Measurements from ENCODE around the gene CDH8.

DNA sequence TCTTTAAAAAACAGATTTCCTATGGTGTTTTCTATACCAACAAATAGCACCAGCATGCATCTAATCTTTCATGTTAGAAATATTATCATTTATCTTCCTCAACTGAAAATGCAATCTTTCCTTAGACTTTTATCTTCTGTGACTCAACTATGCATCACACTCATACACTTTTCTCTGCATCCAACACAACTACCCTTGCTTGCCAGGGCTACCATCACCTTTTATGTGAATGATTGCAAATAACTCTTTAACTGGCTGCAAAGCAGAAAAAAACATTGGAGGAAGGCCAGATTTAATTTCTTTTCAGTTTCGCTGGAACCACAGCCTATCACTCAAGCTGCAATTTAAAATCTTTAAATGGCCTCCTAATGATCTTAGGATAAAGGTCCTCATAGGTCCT is 212.9 kb downstream of the CDH8 start:
- no peak for TF ChIP-seq EZH2 (IDR thresholded peaks at IDR 0.05)
- TF ChIP-seq POLR2AphosphoS5 (IDR thresholded peaks at IDR 0.05; ENCODE audit: borderline replicate concordance, low read depth, low read length) = no peak
